SK-N-SH (cell line): ENCODE results near the gene GAB2. TPM values are rescaled to one million over a fixed set of nuclear protein-coding genes. Genes with fewer than 3 reads are reported as not detected.

Experiments used
- CTCF ChIA-PET: fragments of 300-600, 350-600 bp; formaldehyde crosslinking; extraction: SDS; loops from one replicate; lab custom pipeline; 2021; lab: Yijun Ruan, JAX
- POLR2A ChIA-PET: fragments of 350-600 bp; sonication (Branson Sonifier 250); formaldehyde crosslinking; extraction: SDS; loops from one replicate; lab custom pipeline; 2020; ENCODE audit warnings: antibody characterized with exemption, inconsistent platforms; lab: Yijun Ruan, JAX
- DNase-seq: peaks from one replicate; pipeline ENCODE4 v3.0.0; 2012
- H2AFZ ChIP-seq: fragments of 200-600 bp; sonication (generic); 2 replicates; pipeline ENCODE4 v1.8.1; 2016; ENCODE audit warnings: antibody characterized with exemption, mild to moderate bottlenecking, low read depth
- H3F3A ChIP-seq: fragments of 200-600 bp; sonication (generic); replicated peaks from 2 replicates; pipeline ENCODE3; 2016; ENCODE audit warnings: antibody characterized with exemption, mild to moderate bottlenecking; ENCODE audit not compliant: insufficient read depth
- H3K27ac ChIP-seq, 2 experiments: fragments of 200-500 bp in 1 of 2; fragments of 200-600 bp in 1 of 2; sonication (Bioruptor generic) in 1 of 2; sonication (generic), shearing (Covaris generic) in 1 of 2; 2 replicates each; pipeline versions ENCODE4 v1.5.1 to v1.6.1; 2014 to 2016; ENCODE audit warnings: low read depth in 2 of 2, inconsistent platforms in 1 of 2, low read length in 1 of 2, mild to moderate bottlenecking in 1 of 2, mixed read lengths in 1 of 2
- H3K27me3 ChIP-seq: fragments of 200-600 bp; sonication (generic), shearing (Covaris generic); 2 replicates; pipeline ENCODE4 v1.6.1; 2016; ENCODE audit warnings: mixed run types; ENCODE audit not compliant: insufficient read depth
- H3K36me3 ChIP-seq, 2 experiments: fragments of 200-500 bp in 1 of 2; fragments of 200-600 bp in 1 of 2; sonication (Bioruptor generic) in 1 of 2; sonication (generic) in 1 of 2; replicated peaks in 1 of 2; 2 replicates each; pipeline versions ENCODE3 to v1.5.1; 2014 to 2016; ENCODE audit warnings: low read length in 1 of 2, mild to moderate bottlenecking in 1 of 2; ENCODE audit not compliant: insufficient read depth in 2 of 2, control insufficient read depth in 1 of 2
- H3K4me1 ChIP-seq, 2 experiments: fragments of 200-500 bp in 1 of 2; fragments of 200-600 bp in 1 of 2; sonication (Bioruptor generic) in 1 of 2; sonication (generic), shearing (Covaris generic) in 1 of 2; 2 replicates each; pipeline versions ENCODE4 v1.5.1 to v1.6.1; 2014 to 2016; ENCODE audit warnings: low read depth in 1 of 2, low read length in 1 of 2, mixed run types in 1 of 2; ENCODE audit not compliant: insufficient read depth in 2 of 2, control insufficient read depth in 1 of 2
- H3K4me2 ChIP-seq: fragments of 200-600 bp; sonication (generic), shearing (Covaris generic); 2 replicates; pipeline ENCODE4 v1.6.1; 2017; ENCODE audit warnings: mixed run types
- H3K4me3 ChIP-seq, 2 experiments: fragments of 200-500 bp in 1 of 2; fragments of 200-600 bp in 1 of 2; sonication (Bioruptor generic) in 1 of 2; sonication (generic), shearing (Covaris generic) in 1 of 2; 2 replicates each; pipeline versions ENCODE4 v1.5.1 to v1.8.1; 2014 to 2016; ENCODE audit warnings: low read depth in 2 of 2, inconsistent platforms in 1 of 2, low read length in 1 of 2, mild to moderate bottlenecking in 1 of 2, mixed read lengths in 1 of 2, moderate library complexity in 1 of 2
- H3K79me2 ChIP-seq: fragments of 200-600 bp; sonication (generic); 2 replicates; pipeline ENCODE4 v1.8.1; 2017; ENCODE audit warnings: mild to moderate bottlenecking; ENCODE audit not compliant: insufficient read depth
- H3K9ac ChIP-seq: fragments of 200-600 bp; sonication (generic); 2 replicates; pipeline ENCODE4 v1.6.1; 2017; ENCODE audit warnings: mixed run types
- H3K9me2 ChIP-seq: fragments of 200-600 bp; sonication (generic); 2 replicates; pipeline ENCODE4 v1.6.1; 2017; ENCODE audit warnings: mixed run types
- H3K9me3 ChIP-seq: fragments of 200-600 bp; sonication (generic); 2 replicates; pipeline ENCODE4 v1.6.1; 2017; ENCODE audit warnings: mixed run types, mild to moderate bottlenecking, moderate library complexity
- H4K20me1 ChIP-seq: fragments of 200-600 bp; sonication (generic); 2 replicates; pipeline ENCODE4 v1.6.1; 2017; ENCODE audit warnings: mild to moderate bottlenecking, mixed run types; ENCODE audit not compliant: insufficient read depth
- FOXJ3 ChIP-seq: sonication (generic); formaldehyde crosslinking; IDR thresholded peaks from 2 replicates; pipeline ENCODE4 v1.5.1; 2020; ENCODE audit warnings: mild to moderate bottlenecking, missing genetic modification reagents
- MEF2A ChIP-seq: IDR thresholded peaks from 2 replicates; pipeline ENCODE4 v1.4.0; 2012; ENCODE audit warnings: low read depth, borderline replicate concordance
- NFIC ChIP-seq: IDR thresholded peaks from 2 replicates; pipeline ENCODE4 v1.4.0; 2012; ENCODE audit warnings: borderline replicate concordance
- PBX3 ChIP-seq: IDR thresholded peaks from 2 replicates; pipeline ENCODE4; 2012
- RAD21 ChIP-seq: IDR thresholded peaks from 2 replicates; pipeline ENCODE4 v1.6.1; 2012; ENCODE audit warnings: mild to moderate bottlenecking, low read length
- RCOR1 ChIP-seq: fragments of 150-350 bp; IDR thresholded peaks from 2 replicates; pipeline ENCODE4 v1.6.1; 2017; ENCODE audit warnings: antibody characterized with exemption, low read length
- RXRA ChIP-seq: IDR thresholded peaks from 2 replicates; pipeline ENCODE4 v1.4.0; 2012; ENCODE audit warnings: low read depth, mild to moderate bottlenecking, borderline replicate concordance
- SMC3 ChIP-seq: IDR thresholded peaks from 2 replicates; pipeline ENCODE4 v1.6.1; 2012; ENCODE audit warnings: low read depth, low read length, improper control_type of control experiment
- TAF1 ChIP-seq: IDR thresholded peaks from 2 replicates; pipeline ENCODE4 v1.6.1; 2012; ENCODE audit warnings: low read depth, mild to moderate bottlenecking, low read length, moderate library complexity, borderline replicate concordance
- TEAD4 ChIP-seq: IDR thresholded peaks from 2 replicates; pipeline ENCODE4 v1.4.0; 2012; ENCODE audit warnings: mild to moderate bottlenecking, borderline replicate concordance; ENCODE audit not compliant: insufficient read depth
- USF2 ChIP-seq: fragments of 150-350 bp; IDR thresholded peaks from 2 replicates; pipeline ENCODE4 v1.6.1; 2017; ENCODE audit warnings: antibody characterized with exemption, low read length, low read depth, borderline replicate concordance
- YY1 ChIP-seq: IDR thresholded peaks from 2 replicates; pipeline ENCODE4 v1.4.0; 2012; ENCODE audit warnings: low read depth, mild to moderate bottlenecking
- ZBTB33 ChIP-seq: IDR thresholded peaks from 2 replicates; pipeline ENCODE4 v1.4.0; 2012; ENCODE audit warnings: low read depth, borderline replicate concordance
- WGBS: methylation state at CpG from one replicate; pipeline ENCODE4 v1.1.6; 2017; ENCODE audit warnings: low lambda C conversion rate; 5-methylcytosine and 5-hydroxymethylcytosine counted together
- polyA plus RNA-seq, 3 experiments: library from polyadenylated mRNA; depleted of rRNA; stranded (reverse); fragments of >200 nt; gene quantifications; 2 replicates each; pipeline ENCODE4 v1.2.3, GENCODE V29; 2012

Gene GAB2
- polyA plus RNA-seq, 1 of the 3 experiments (the other 2 are of a cell fraction) = 5.6 TPM

DNA sequence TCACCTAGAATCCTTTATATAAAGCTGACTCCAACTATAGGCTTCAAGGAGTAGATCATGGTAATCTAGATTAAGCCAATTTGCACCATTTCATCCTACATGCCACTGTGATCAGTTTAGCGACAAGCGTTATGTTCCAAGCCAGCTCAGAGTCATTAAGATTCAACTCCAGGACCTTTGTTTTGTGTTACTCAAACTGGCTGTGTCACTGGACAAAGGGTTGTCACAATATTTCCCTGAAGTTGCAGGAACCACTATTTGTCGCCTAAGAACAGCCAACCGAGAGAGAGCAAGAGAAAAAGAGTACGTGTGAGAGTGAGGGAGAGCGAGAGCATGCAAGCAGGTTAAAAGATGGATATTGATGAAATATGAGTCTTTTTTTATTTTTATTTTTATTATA, 124.1 kb downstream of the GAB2 start (continued):
- TF ChIP-seq ZBTB33 (no peak), TAF1 (no peak), NFIC (no peak)

- H3K4me1 ChIP-seq = peaks cover 0 to under 1% of the 10 kb centered on the region in 2 experiments; a peak in 1 of 4 replicates
- H3K9me3 ChIP-seq = no peaks in the 10 kb centered on the region; the same call in 1 of the 2 replicates
- ChIA-PET POLR2A (no interaction called here), CTCF (interaction anchor here (1.2 kb wide), 1 partner anchor 272 kb away, joined by 3 read pairs; no protein-coding TSS in a partner anchor)
- no peak overlapping the region for H3K27ac ChIP-seq
- H3K79me2 ChIP-seq = peaks cover 5% of the 10 kb centered on the region; the same call in 1 of the 2 replicates
- no peak overlapping the region for H3K9ac ChIP-seq
- H3K9me2 ChIP-seq = no peaks in the 10 kb centered on the region
- H2AFZ ChIP-seq = no peak overlapping the region
- no peaks in the 10 kb centered on the region for H3K36me3 ChIP-seq
- no peaks in the 10 kb centered on the region for H3F3A ChIP-seq
- TF ChIP-seq YY1 (no peak), MEF2A (no peak), SMC3 (no peak), PBX3 (no peak), RCOR1 (no peak), FOXJ3 (CRISPR knock-in tag) (no peak), RAD21 (no peak), USF2 (no peak), TEAD4 (no peak), RXRA (no peak), NFIC (no peak)
- no peak for DNase-seq
- no peak overlapping the region for H3K4me2 ChIP-seq
- H3K27me3 ChIP-seq = no peaks in the 10 kb centered on the region
- 93% methylated on average over 9 of the region's 9 CpGs for WGBS
- H3K4me3 ChIP-seq = no peak overlapping the region
- no peaks in the 10 kb centered on the region for H4K20me1 ChIP-seq
Measured at GRCh38 chr11:78292109-78292803, 125.4 kb downstream of the GAB2 start.
